ENCODE data around the gene CCDC154. TPM values are rescaled to one million over a fixed set of nuclear protein-coding genes. Genes with fewer than 3 reads are reported as not detected.

CCDC154 gene, protein sequence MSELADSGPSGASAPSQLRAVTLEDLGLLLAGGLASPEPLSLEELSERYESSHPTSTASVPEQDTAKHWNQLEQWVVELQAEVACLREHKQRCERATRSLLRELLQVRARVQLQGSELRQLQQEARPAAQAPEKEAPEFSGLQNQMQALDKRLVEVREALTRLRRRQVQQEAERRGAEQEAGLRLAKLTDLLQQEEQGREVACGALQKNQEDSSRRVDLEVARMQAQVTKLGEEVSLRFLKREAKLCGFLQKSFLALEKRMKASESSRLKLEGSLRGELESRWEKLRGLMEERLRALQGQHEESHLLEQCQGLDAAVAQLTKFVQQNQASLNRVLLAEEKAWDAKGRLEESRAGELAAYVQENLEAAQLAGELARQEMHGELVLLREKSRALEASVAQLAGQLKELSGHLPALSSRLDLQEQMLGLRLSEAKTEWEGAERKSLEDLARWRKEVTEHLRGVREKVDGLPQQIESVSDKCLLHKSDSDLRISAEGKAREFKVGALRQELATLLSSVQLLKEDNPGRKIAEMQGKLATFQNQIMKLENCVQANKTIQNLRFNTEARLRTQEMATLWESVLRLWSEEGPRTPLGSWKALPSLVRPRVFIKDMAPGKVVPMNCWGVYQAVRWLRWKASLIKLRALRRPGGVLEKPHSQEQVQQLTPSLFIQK
- total RNA-seq, result 1 to 10 TPM in 3 of 6 donors, under 1 TPM in 3; 0.59 to 3.2 (median 1.2) TPM
- 1 to 10 TPM; 7.7 to 7.8 TPM for polyA plus RNA-seq

- FAIRE-seq (no peak), ATAC-seq (peak in 1 of 4 donors; percentile 2), DNase-seq (no peak)
- 68 to 77% methylated on average over 26 to 27 of the region's 27 CpGs for WGBS, 2 donors
- Histone ChIP-seq H3K36me3 (no peaks in the 10 kb centered on the region), H3K9me3 (no peaks in the 10 kb centered on the region), H3K4me1 (no peaks in the 10 kb centered on the region), H3K4me3 (no peak within 1 kb of the TSS), H3K27ac (no peak within 1 kb of the TSS), H3K27me3 (no peaks in the 10 kb centered on the region)
- TF ChIP-seq, protein P1, sequence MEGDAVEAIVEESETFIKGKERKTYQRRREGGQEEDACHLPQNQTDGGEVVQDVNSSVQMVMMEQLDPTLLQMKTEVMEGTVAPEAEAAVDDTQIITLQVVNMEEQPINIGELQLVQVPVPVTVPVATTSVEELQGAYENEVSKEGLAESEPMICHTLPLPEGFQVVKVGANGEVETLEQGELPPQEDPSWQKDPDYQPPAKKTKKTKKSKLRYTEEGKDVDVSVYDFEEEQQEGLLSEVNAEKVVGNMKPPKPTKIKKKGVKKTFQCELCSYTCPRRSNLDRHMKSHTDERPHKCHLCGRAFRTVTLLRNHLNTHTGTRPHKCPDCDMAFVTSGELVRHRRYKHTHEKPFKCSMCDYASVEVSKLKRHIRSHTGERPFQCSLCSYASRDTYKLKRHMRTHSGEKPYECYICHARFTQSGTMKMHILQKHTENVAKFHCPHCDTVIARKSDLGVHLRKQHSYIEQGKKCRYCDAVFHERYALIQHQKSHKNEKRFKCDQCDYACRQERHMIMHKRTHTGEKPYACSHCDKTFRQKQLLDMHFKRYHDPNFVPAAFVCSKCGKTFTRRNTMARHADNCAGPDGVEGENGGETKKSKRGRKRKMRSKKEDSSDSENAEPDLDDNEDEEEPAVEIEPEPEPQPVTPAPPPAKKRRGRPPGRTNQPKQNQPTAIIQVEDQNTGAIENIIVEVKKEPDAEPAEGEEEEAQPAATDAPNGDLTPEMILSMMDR (IDR thresholded peaks at IDR 0.05), result no peak
- intact Hi-C loops (cut with DNase I), result no loop called here
These were observed at the start of gene CCDC154 for GRCh38 chr16:1443980-1444729. Gene CCDC154 (minus strand): TSS chr16:1444556. CDS start chr16:1444322, 234 bp downstream.

GRCh38 chr16:1493746-1494094 lies 49.4 kb upstream of the CCDC154 start:
- Histone ChIP-seq H3K4me1 (peaks cover 6 to 12% (median 10%) of the 10 kb centered on the region in 3 donors), H3K27me3 (no peaks in the 10 kb centered on the region), H3K9me3 (no peaks in the 10 kb centered on the region), H3K36me3 (no peaks in the 10 kb centered on the region), H3K27ac (no peak overlapping the region), H3K4me3 (peak overlapping the region; percentile 37 to 79 (median 73))
- DNase-seq, result peak in 1 of 6 donors; percentile 62
- TF ChIP-seq, protein P1 (IDR thresholded peaks at IDR 0.05), result no peak
- peak; percentile 4 to 24 (median 18) for ATAC-seq
- intact Hi-C loops (cut with DNase I), result no loop called here
- 1% methylated on average over 28 to 30 of the region's 30 CpGs for WGBS, 2 donors
- FAIRE-seq, result no peak

DNA sequence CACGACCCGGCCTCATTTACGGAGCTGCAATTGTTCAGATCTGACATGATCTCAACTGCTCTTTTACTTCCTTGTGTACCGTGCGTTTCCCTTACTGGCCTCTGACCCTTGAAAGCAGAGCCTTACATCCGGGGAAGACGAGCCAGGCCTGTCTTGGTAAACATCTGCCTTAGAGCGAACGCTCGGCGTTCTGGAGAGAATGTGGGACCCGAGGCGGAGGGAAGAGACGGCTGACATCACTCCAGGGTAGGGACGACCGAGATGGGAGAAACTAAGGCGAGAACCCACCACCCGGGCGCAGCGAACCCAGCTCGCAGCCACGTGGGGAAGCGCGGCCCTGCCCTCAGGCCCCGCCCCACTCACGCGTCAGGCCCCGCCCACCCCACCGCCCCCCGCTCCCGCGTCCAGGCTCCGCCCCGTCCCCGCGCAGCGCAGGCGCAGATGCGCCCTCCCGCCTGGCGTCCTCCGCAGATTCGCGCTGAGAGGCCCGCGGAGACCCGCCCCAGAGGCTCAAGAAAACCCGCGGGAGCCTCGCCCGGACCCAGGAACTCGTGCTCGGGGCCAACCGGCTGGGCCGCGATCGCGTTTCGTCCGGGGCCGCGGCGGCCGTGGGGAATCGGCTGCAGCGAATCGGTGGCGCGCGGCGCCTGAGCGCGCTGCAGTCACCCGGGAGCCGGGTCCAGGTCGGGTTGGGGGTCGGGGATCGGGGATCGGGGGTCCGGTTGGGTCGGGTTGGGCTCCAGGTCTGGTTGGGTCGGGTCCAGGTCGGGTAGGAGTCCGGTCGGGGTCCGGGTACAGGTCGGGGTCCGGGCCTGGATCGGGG lies 48.8 kb upstream of the CCDC154 start, which contains the start of gene TELO2:
Gene TELO2, plus strand, starts transcription at position 438 of the 823 bp plus-strand sequence. CDS start 922 bp downstream, outside the sequence.
- WGBS, 2 donors, result 1% methylated on average over 66 to 89 of the region's 89 CpGs
- FAIRE-seq (no peak), ATAC-seq (peak; percentile 95 to 98 (median 98)), DNase-seq (peak; percentile 63 to 96 (median 86))
- TF ChIP-seq, protein P1 (IDR thresholded peaks at IDR 0.05), result no peak
- H3K4me3 ChIP-seq, result peak within 1 kb of the TSS; percentile 37 to 79 (median 73)
- no peaks in the 10 kb centered on the region for H3K36me3 ChIP-seq
- H3K4me1 ChIP-seq, result peaks cover 6 to 12% (median 10%) of the 10 kb centered on the region in 3 donors
- no peaks in the 10 kb centered on the region for H3K9me3 ChIP-seq
- intact Hi-C loops (cut with DNase I), result no loop called here
- H3K27me3 ChIP-seq, result no peaks in the 10 kb centered on the region
- H3K27ac ChIP-seq, result peak within 1 kb of the TSS; percentile 69 to 83 (median 80)

DNA sequence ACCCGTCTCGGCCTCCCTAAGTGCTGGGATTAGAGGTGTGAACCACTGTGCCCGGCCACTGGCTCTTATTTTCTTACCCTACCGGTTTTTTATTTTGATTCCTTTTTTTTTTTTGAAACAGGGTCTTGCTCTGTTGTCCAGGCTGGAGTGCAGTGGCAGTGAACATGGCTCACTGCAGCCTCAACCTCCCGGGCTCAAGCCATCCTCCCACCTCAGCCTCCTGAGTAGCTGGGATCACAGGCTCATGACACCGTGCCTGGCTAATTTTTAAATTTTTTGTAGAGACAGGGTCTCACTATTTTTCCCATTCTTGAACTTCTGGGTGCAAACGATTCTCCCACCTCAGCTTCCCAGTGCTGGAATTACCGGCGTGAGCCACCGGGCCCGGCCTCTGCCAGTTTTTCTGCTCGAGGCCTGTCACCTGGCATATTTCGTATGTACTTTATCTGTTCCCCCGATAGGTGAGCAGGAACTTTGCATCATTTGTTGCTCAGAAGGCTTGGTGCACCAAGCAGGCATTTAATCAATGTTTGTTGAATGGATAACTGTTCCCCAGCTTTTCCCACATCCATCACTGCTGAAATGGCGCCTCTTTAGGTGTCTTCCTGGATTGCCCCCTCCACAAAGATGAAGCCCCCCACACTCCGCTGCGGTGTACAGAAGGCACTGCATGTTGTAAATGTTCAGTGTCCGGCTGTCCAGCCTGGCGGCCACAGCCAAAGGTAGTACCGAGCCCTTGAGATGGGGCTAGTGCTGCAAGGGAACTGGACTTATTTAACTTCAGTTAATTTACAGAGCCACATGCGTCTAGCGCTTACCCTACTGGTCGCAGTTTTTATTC lies 47.9 kb upstream of the CCDC154 start:
- H3K36me3 ChIP-seq, result no peaks in the 10 kb centered on the region
- intact Hi-C loops (cut with DNase I), result no loop called here
- H3K27ac ChIP-seq, result peak overlapping the region; percentile 69 to 83 (median 80)
- WGBS, 2 donors, result 68 to 71% methylated on average over 23 of the region's 23 CpGs
- H3K27me3 ChIP-seq, result no peaks in the 10 kb centered on the region
- ATAC-seq (no peak), FAIRE-seq (no peak), DNase-seq (peak in 1 of 6 donors; percentile 26)
- TF ChIP-seq, protein P1 (IDR thresholded peaks at IDR 0.05), result no peak
- peak overlapping the region; percentile 37 to 79 (median 73) for H3K4me3 ChIP-seq
- H3K4me1 ChIP-seq, result peaks cover 6 to 12% (median 10%) of the 10 kb centered on the region in 3 donors
- H3K9me3 ChIP-seq, result no peaks in the 10 kb centered on the region
